CD4-positive, alpha-beta T cell treated with Interleukin-15 for 1 hour (primary cell): Measurements from ENCODE around the gene ADK.
"Not testable (repeated sequence)": the region's sequence is repeated elsewhere in the genome, so short reads cannot be mapped to it uniquely, and the experiment has no call there.

ENCODE experiments used
- DNase-seq: peaks from one replicate; pipeline ENCODE4 v3.0.0-alpha.2; 2020

Gene ADK

GRCh38 chr10:74434547-74434946 is 283.5 kb downstream of the ADK start:
- DNase-seq: no peak

- DNase-seq: no peak
Measured at GRCh38 chr10:74436523-74437170, 285.6 kb downstream of the ADK start.

- DNase-seq: no peak
Measured at GRCh38 chr10:74437822-74438221, 286.8 kb downstream of the ADK start.

- no peak for DNase-seq
Measured at GRCh38 chr10:74439213-74439612, 288.2 kb downstream of the ADK start.

- DNase-seq: no peak
Measured at GRCh38 chr10:74445493-74445892, 294.5 kb downstream of the ADK start.

- no peak for DNase-seq
Measured at GRCh38 chr10:74450602-74451001, 299.6 kb downstream of the ADK start.

GRCh38 chr10:74451127-74451829 is 300.3 kb downstream of the ADK start:
- DNase-seq: no peak

- DNase-seq: no peak
Measured at GRCh38 chr10:74453169-74453568, 302.1 kb downstream of the ADK start.

- DNase-seq: not testable (repeated sequence)
Measured at GRCh38 chr10:74457478-74457877, 306.5 kb downstream of the ADK start.

- DNase-seq: no peak
Measured at GRCh38 chr10:74460812-74461211, 309.8 kb downstream of the ADK start.

GRCh38 chr10:74474022-74474713 is 323.1 kb downstream of the ADK start:
- DNase-seq: no peak

- not testable (repeated sequence) for DNase-seq
Measured at GRCh38 chr10:74476162-74476706, 325.2 kb downstream of the ADK start.

GRCh38 chr10:74480778-74481177 is 329.8 kb downstream of the ADK start:
- no peak for DNase-seq

- no peak for DNase-seq
Measured at GRCh38 chr10:74483356-74483755, 332.3 kb downstream of the ADK start.

- no peak for DNase-seq
Measured at GRCh38 chr10:74485283-74485682, 334.3 kb downstream of the ADK start.

- no peak for DNase-seq
Measured at GRCh38 chr10:74486659-74487058, 335.6 kb downstream of the ADK start.

GRCh38 chr10:74488907-74489306 is 337.9 kb downstream of the ADK start:
- DNase-seq: no peak

- no peak for DNase-seq
Measured at GRCh38 chr10:74490551-74490950, 339.5 kb downstream of the ADK start.

- no peak for DNase-seq
Measured at GRCh38 chr10:74491014-74491413, 340.0 kb downstream of the ADK start.

GRCh38 chr10:74496276-74496675 is 345.3 kb downstream of the ADK start:
- DNase-seq: not testable (repeated sequence)

GRCh38 chr10:74498664-74499063 is 347.6 kb downstream of the ADK start:
- DNase-seq: not testable (repeated sequence)

- no peak for DNase-seq
Measured at GRCh38 chr10:74500026-74500704, 349.1 kb downstream of the ADK start.

- DNase-seq: no peak
Measured at GRCh38 chr10:74500816-74501215, 349.8 kb downstream of the ADK start.
